GM12874 (cell line): ENCODE measurements around the gene HELZ2.

Source experiments
- CTCF ChIP-seq: IDR thresholded peaks from 2 replicates; pipeline ENCODE4 v1.5.1; 2011; ENCODE audit warnings: low read depth, mild to moderate bottlenecking, control low read depth, low read length, moderate library complexity; ENCODE audit not compliant: insufficient read depth

The HELZ2 gene

DNA sequence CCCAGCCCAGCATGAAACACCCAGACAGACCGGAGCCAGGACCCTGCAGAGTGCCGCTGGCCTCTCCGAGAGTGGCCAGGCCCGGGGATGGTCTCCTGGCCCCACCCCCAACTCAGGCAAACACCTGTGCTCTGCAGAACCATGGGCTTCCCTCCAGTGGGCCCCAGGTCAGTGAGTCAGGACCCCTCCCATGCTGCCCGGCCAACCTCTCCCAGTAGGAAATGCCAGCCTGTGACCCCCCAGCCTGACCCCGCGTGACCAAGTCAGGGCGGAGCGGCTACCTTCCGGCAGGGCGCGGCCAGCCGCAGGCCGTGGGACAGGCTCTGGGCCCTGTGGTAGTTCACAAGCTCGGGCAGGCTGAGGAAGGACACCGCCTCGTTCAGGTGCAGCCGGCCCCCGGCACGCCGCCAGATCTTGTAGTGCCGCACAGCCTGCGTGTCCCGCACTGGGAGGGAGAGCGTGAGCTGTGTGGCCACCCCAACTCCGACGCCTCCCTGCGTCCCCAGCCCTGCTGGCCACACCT is 40.1 kb downstream of the HELZ2 start:
- TF ChIP-seq CTCF, result no peak

DNA sequence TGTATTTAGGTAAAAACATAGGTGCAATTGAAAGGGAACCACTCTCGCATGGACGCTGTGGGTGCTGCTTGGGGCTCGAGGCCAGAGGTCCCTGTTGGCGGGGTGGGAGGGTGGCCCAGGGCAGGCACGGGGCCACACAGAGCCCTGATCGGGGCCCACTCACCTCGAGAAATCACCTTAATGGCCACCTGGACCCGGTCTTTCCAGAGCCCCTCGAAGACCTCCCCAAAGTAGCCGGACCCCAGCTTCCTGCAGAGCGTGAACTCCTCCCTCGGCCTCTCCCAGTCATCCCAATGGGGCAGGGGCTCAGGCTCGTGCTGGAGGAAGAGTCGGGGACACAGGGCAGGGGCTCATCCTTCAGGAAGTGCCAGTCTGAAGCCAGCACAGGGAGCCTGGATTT is 40.7 kb downstream of the HELZ2 start:
- no peak for TF ChIP-seq CTCF

GRCh38 chr20:63532449-63532971 is 41.5 kb downstream of the HELZ2 start:
- no peak for TF ChIP-seq CTCF

DNA sequence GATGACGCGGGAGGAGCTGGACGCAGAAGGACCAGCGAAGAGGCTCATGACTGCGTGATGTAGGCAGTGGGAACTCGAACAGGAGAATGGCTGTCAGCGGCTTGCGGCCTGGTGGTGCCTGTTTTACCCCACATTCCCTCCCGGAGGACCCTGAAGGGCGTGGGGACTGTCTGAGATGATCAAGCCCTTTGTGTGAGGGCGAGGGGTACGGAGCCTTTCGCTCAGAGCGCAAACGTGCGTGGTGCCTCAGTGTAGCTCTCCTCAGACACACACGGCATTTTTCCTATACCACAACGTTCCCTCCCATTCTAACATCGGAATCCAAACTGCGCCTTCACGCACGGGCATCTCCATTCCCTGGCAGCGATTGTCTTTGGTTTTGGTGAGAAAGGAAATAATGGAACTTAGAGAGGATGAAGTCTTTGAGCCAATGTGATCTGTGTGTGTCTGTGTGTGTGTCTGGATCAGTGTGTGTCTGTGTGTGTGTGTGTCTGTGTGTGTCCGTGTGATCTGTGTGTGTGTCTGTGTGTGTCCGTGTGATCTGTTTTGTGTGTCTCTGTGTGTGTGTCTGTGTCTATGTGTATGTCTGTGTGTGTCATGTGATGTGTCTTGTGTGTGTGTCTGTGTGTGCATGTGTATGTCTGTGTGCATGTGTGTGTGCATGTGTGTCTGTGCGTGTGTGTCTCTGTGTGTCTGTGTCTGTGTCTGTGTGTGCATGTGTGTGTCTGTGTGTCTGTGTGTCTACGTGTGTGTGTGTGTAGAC is 42.2 kb downstream of the HELZ2 start:
- no peak for TF ChIP-seq CTCF

GRCh38 chr20:63530788-63531160 is 43.3 kb downstream of the HELZ2 start:
- TF ChIP-seq CTCF, result no peak

GRCh38 chr20:63529861-63530787 is 43.9 kb downstream of the HELZ2 start:
- no peak for TF ChIP-seq CTCF
